ENCODE data around the gene DPP6. TPM values are rescaled to one million over a fixed set of nuclear protein-coding genes. Genes with fewer than 3 reads are reported as not detected.

DPP6 gene
- total and polyA plus RNA-seq, 9 of the 15 experiments (the other 6 are each of a cell fraction or from before 2014, with no cell fraction given) = not detected

- no peak for TF ChIP-seq CHCHD3 (CRISPR knock-in tag; IDR thresholded peaks at IDR 0.05)
- no peak for TF ChIP-seq MLLT1 (IDR thresholded peaks at IDR 0.05)
- no peak for TF ChIP-seq CREBBP (IDR thresholded peaks at IDR 0.05; ENCODE audit: low read depth, low read length)
- no peak for TF ChIP-seq SAFB2 (IDR thresholded peaks at IDR 0.05; ENCODE audit: borderline replicate concordance, low read depth, low read length, severe bottlenecking)
- TF ChIP-seq SOX6 (IDR thresholded peaks at IDR 0.05) = no peak
- no peak for TF ChIP-seq LARP7 (IDR thresholded peaks at IDR 0.05)
- TF ChIP-seq ZNF134 (CRISPR knock-in tag; conservative IDR thresholded peaks at IDR 0.05) = no peak
- TF ChIP-seq, protein P1, sequence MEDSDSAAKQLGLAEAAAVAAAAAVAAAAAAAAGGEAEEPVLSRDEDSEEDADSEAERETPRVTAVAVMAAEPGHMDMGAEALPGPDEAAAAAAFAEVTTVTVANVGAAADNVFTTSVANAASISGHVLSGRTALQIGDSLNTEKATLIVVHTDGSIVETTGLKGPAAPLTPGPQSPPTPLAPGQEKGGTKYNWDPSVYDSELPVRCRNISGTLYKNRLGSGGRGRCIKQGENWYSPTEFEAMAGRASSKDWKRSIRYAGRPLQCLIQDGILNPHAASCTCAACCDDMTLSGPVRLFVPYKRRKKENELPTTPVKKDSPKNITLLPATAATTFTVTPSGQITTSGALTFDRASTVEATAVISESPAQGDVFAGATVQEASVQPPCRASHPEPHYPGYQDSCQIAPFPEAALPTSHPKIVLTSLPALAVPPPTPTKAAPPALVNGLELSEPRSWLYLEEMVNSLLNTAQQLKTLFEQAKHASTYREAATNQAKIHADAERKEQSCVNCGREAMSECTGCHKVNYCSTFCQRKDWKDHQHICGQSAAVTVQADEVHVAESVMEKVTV (CRISPR knock-in tag; IDR thresholded peaks at IDR 0.05) = peak; percentile 75
- TF ChIP-seq HES1 (IDR thresholded peaks at IDR 0.05; ENCODE audit: low read depth) = no peak
- no peak for TF ChIP-seq ZBTB9 (CRISPR knock-in tag; IDR thresholded peaks at IDR 0.05)
- TF ChIP-seq, protein P2, sequence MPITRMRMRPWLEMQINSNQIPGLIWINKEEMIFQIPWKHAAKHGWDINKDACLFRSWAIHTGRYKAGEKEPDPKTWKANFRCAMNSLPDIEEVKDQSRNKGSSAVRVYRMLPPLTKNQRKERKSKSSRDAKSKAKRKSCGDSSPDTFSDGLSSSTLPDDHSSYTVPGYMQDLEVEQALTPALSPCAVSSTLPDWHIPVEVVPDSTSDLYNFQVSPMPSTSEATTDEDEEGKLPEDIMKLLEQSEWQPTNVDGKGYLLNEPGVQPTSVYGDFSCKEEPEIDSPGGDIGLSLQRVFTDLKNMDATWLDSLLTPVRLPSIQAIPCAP (CRISPR knock-in tag; IDR thresholded peaks at IDR 0.05; ENCODE audit: borderline replicate concordance) = no peak
- peak; percentile 66; the same call in 1 of the 2 replicates for TF ChIP-seq ARID3A (IDR thresholded peaks at IDR 0.05; ENCODE audit: borderline replicate concordance, low read depth, low read length)
- no peak for TF ChIP-seq ZNF507 (tag; conservative IDR thresholded peaks at IDR 0.05)
- no peak for TF ChIP-seq EZH2 (IDR thresholded peaks at IDR 0.05; ENCODE audit: borderline replicate concordance, low read depth, low read length)
- TF ChIP-seq, protein P3, sequence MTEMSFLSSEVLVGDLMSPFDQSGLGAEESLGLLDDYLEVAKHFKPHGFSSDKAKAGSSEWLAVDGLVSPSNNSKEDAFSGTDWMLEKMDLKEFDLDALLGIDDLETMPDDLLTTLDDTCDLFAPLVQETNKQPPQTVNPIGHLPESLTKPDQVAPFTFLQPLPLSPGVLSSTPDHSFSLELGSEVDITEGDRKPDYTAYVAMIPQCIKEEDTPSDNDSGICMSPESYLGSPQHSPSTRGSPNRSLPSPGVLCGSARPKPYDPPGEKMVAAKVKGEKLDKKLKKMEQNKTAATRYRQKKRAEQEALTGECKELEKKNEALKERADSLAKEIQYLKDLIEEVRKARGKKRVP (CRISPR knock-in tag; IDR thresholded peaks at IDR 0.05) = 0 out of 2 replicates have a peak, but pooled peaks have one; percentile 6
- TF ChIP-seq JUND (IDR thresholded peaks at IDR 0.05; ENCODE audit: borderline replicate concordance, low read depth, low read length) = peak; percentile 15; the same call in 1 of the 2 replicates
- TF ChIP-seq JUND (tag; IDR thresholded peaks at IDR 0.05; ENCODE audit: borderline replicate concordance, low read depth, low read length) = no peak
These were observed 875.5 kb downstream of the DPP6 start (continued) for GRCh38 chr7:154927624-154928125.
